Keratinocyte (primary cell): ENCODE results near the gene FHIT. TPM values are rescaled to one million over a fixed set of nuclear protein-coding genes. Genes with fewer than 3 reads are reported as not detected.

Source experiments
- DNase-seq: peaks from one replicate; pipeline ENCODE4 v3.0.0-alpha.2; 2011; ENCODE audit warnings: low read depth, missing footprints, low spot score
- FAIRE-seq: peaks from 2 replicates; lab custom pipeline; 2011; peaks lifted over from hg19 to GRCh38; lab: Jason Lieb, UNC
- H2AFZ ChIP-seq: 2 replicates; pipeline ENCODE4 v1.6.0; 2012; ENCODE audit warnings: low read length, control low read depth, inconsistent platforms; ENCODE audit not compliant: control insufficient read depth
- H3K27ac ChIP-seq: 2 replicates; pipeline ENCODE4 v1.5.1; 2011; ENCODE audit warnings: low read length; ENCODE audit not compliant: control insufficient read depth, insufficient read depth
- H3K27me3 ChIP-seq: 3 replicates; pipeline ENCODE4 v1.6.0; 2011; ENCODE audit warnings: low read length; ENCODE audit not compliant: control insufficient read depth, insufficient read depth; ENCODE audit errors: extremely low read depth
- H3K36me3 ChIP-seq, 2 experiments: 2 replicates in 1 of 2; 3 replicates in 1 of 2; pipeline ENCODE4 v1.5.1; 2011; ENCODE audit warnings: low read length in 2 of 2, mild to moderate bottlenecking in 1 of 2; ENCODE audit not compliant: control insufficient read depth in 2 of 2, insufficient read depth in 2 of 2; ENCODE audit errors: extremely low read depth in 1 of 2
- H3K4me1 ChIP-seq: 3 replicates; pipeline ENCODE4 v1.5.1; 2011; ENCODE audit warnings: low read length; ENCODE audit not compliant: control insufficient read depth, insufficient read depth; ENCODE audit errors: extremely low read depth
- H3K4me2 ChIP-seq: 3 replicates; pipeline ENCODE4 v1.6.0; 2011; ENCODE audit warnings: low read depth, low read length; ENCODE audit not compliant: control insufficient read depth, insufficient read depth; ENCODE audit errors: extremely low read depth
- H3K4me3 ChIP-seq, 3 experiments: fragments of 200-600 bp in 1 of 3; sonication (generic) in 1 of 3; 2 replicates in 2 of 3; 3 replicates in 1 of 3; pipeline ENCODE4 v1.5.1; 2011 to 2016; ENCODE audit warnings: low read length in 3 of 3, mild to moderate bottlenecking in 3 of 3, control low read depth in 2 of 3, inconsistent platforms in 1 of 3, low read depth in 1 of 3, mixed read lengths in 1 of 3, mixed run types in 1 of 3, moderate library complexity in 1 of 3; ENCODE audit not compliant: control insufficient read depth in 2 of 3, insufficient read depth in 2 of 3; ENCODE audit errors: extremely low read depth in 1 of 3
- H3K79me2 ChIP-seq: 2 replicates; pipeline ENCODE4 v1.6.0; 2012; ENCODE audit warnings: low read length; ENCODE audit not compliant: control insufficient read depth, insufficient read depth
- H3K9ac ChIP-seq: 3 replicates; pipeline ENCODE4 v1.6.0; 2011; ENCODE audit warnings: low read length; ENCODE audit not compliant: control insufficient read depth, insufficient read depth; ENCODE audit errors: extremely low read depth
- H3K9me1 ChIP-seq: 3 replicates; pipeline ENCODE4 v1.6.0; 2011; ENCODE audit warnings: low read length; ENCODE audit not compliant: control insufficient read depth, insufficient read depth; ENCODE audit errors: extremely low read depth
- H3K9me3 ChIP-seq: 2 replicates; pipeline ENCODE4 v1.5.1; 2012; ENCODE audit warnings: low read depth, low read length; ENCODE audit not compliant: control insufficient read depth
- H4K20me1 ChIP-seq: 3 replicates; pipeline ENCODE4 v1.6.0; 2011; ENCODE audit warnings: low read length; ENCODE audit not compliant: control insufficient read depth, insufficient read depth; ENCODE audit errors: extremely low read depth
- EZH2 ChIP-seq: IDR thresholded peaks from one replicate; pipeline ENCODE4 v1.6.1; 2012; ENCODE audit warnings: inconsistent platforms, mild to moderate bottlenecking, low read length, moderate library complexity
- dilution Hi-C: fragments of 300-500 bp; cut with MboI; formaldehyde crosslinking; loops from one replicate; pipeline ENCODE4 v1.7.0; 2020; ENCODE audit warnings: low sequenced_read_pairs; ENCODE audit not compliant: extremely low pct_ligation_motif_present
- polyA plus RNA-seq, 5 experiments: library from polyadenylated mRNA; depleted of rRNA in 3 of 5; stranded (reverse) in 3 of 5; stranded (forward) in 1 of 5; unstranded in 1 of 5; fragments of >200 nt; gene quantifications; 1 replicate in 1 of 5; 2 replicates in 3 of 5; 3 replicates in 1 of 5; pipeline versions ENCODE4 v1.2.1 to v1.2.3, GENCODE V29; 2011 to 2012; ENCODE audit warnings: missing spikeins in 2 of 5, low read depth in 1 of 5, low replicate concordance in 1 of 5
- TF ChIP-seq, protein P1 (sequence below), 3 experiments: IDR thresholded peaks in 1 of 3; conservative IDR thresholded peaks in 1 of 3; optimal IDR thresholded peaks in 1 of 3; 2 replicates in 2 of 3; 3 replicates in 1 of 3; pipeline versions ENCODE3 to v1.5.1; 2011; ENCODE audit warnings: low read length in 3 of 3, mild to moderate bottlenecking in 3 of 3, moderate library complexity in 2 of 3, control low read depth in 1 of 3, inconsistent platforms in 1 of 3; ENCODE audit not compliant: insufficient read depth in 2 of 3; ENCODE audit errors: extremely low read depth in 1 of 3

The FHIT gene
- polyA plus RNA-seq, 1 donor (not counting 4 experiments of a cell fraction or from before 2014, with no cell fraction given), result 2.2 TPM

DNA sequence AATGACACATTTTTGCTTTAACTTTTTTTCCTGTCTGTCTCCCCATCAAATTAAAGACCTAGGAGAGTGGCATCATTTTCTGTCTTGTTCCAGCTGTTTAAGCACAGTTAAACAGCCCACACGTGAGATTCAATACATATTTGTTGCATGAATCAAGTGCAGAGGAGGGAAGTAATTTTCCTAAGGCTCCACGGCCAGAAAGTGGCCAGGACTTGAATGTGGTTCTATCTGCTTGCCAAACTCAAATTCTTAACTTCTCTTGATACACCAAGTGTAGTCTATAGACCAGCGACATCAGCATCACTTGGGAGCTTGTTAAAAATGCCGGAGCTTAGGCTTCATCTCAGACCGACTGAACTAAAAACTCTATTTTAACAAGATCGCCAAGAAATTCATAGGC lies 1476.6 kb downstream of the FHIT start:
- TF ChIP-seq, protein P1, sequence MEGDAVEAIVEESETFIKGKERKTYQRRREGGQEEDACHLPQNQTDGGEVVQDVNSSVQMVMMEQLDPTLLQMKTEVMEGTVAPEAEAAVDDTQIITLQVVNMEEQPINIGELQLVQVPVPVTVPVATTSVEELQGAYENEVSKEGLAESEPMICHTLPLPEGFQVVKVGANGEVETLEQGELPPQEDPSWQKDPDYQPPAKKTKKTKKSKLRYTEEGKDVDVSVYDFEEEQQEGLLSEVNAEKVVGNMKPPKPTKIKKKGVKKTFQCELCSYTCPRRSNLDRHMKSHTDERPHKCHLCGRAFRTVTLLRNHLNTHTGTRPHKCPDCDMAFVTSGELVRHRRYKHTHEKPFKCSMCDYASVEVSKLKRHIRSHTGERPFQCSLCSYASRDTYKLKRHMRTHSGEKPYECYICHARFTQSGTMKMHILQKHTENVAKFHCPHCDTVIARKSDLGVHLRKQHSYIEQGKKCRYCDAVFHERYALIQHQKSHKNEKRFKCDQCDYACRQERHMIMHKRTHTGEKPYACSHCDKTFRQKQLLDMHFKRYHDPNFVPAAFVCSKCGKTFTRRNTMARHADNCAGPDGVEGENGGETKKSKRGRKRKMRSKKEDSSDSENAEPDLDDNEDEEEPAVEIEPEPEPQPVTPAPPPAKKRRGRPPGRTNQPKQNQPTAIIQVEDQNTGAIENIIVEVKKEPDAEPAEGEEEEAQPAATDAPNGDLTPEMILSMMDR (optimal IDR thresholded peaks at IDR 0.05 in 1 of 3, IDR thresholded peaks at IDR 0.05 in 1 of 3, conservative IDR thresholded peaks at IDR 0.05 in 1 of 3; ENCODE audit: extremely low read depth in 1 of 3, insufficient read depth in 2 of 3, low read length in 3 of 3), result no peak
- no peak for TF ChIP-seq EZH2
- Histone ChIP-seq H3K79me2 (no peaks in the 10 kb centered on the region), H3K27me3 (no peaks in the 10 kb centered on the region), H3K4me1 (peaks cover 2% of the 10 kb centered on the region), H3K9me3 (no peaks in the 10 kb centered on the region), H3K4me2 (no peak overlapping the region), H3K4me3 (no peak overlapping the region), H2AFZ (no peak overlapping the region), H3K9me1 (no peaks in the 10 kb centered on the region), H3K36me3 (no peaks in the 10 kb centered on the region), H3K27ac (no peak overlapping the region), H3K9ac (no peak overlapping the region), H4K20me1 (no peaks in the 10 kb centered on the region)
- dilution Hi-C loops, result no loop called here
- DNase-seq (no peak), FAIRE-seq (no peak)

DNA sequence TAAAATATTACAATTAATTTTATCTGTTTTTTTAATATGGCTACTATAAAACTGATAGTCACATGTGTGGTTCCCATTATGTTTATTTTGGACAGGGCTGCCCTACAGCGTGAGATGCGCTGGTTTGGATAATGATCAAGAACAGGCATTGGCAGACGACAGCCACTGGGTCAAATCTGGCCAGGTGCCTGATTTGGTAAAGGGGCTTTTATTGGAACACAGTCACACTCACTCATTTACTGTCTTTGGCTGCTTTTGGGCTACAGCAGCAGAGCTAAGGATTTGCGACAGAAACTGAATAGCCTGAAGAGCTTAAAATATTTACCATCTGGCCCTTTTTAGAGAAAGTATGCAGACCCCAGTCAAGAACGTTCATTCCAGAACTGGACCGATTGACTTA lies 1477.3 kb downstream of the FHIT start:
- DNase-seq (no peak), FAIRE-seq (no peak)
- H3K4me2 ChIP-seq, result no peak overlapping the region
- peaks cover 2% of the 10 kb centered on the region for H3K4me1 ChIP-seq
- H4K20me1 ChIP-seq, result no peaks in the 10 kb centered on the region
- no peaks in the 10 kb centered on the region for H3K27me3 ChIP-seq
- no peaks in the 10 kb centered on the region for H3K36me3 ChIP-seq
- dilution Hi-C loops, result no loop called here
- H3K9me1 ChIP-seq, result no peaks in the 10 kb centered on the region
- no peak overlapping the region for H3K27ac ChIP-seq
- H3K9ac ChIP-seq, result no peak overlapping the region
- H2AFZ ChIP-seq, result no peak overlapping the region
- no peak overlapping the region for H3K4me3 ChIP-seq
- TF ChIP-seq, protein P1 (optimal IDR thresholded peaks at IDR 0.05 in 1 of 3, IDR thresholded peaks at IDR 0.05 in 1 of 3, conservative IDR thresholded peaks at IDR 0.05 in 1 of 3; ENCODE audit: extremely low read depth in 1 of 3, insufficient read depth in 2 of 3, low read length in 3 of 3), result no peak
- no peak for TF ChIP-seq EZH2
- no peaks in the 10 kb centered on the region for H3K79me2 ChIP-seq
- H3K9me3 ChIP-seq, result no peaks in the 10 kb centered on the region
